ENCODE data around the gene ATG101.

ATG101 gene

GRCh38 chr12:52079576-52080402, 10.0 kb downstream of the ATG101 start, which contains the start of gene SMIM41:
SMIM41 (plus strand) TSS chr12:52079704; CDS start chr12:52079780, 76 bp downstream.
- no peak for DNase-seq (ENCODE audit: low read depth)

- DNase-seq (ENCODE audit: low read depth), result no peak
These were observed 10.8 kb downstream of the ATG101 start for GRCh38 chr12:52080403-52081251.

GRCh38 chr12:52081263-52081733, 11.5 kb downstream of the ATG101 start:
- DNase-seq (ENCODE audit: low read depth), result no peak

- no peak for DNase-seq (ENCODE audit: low read depth)
These were observed 12.4 kb downstream of the ATG101 start for GRCh38 chr12:52082026-52082668.

GRCh38 chr12:52082669-52082987, 12.8 kb downstream of the ATG101 start:
- DNase-seq (ENCODE audit: low read depth), result no peak

- peak; percentile 58 for DNase-seq (ENCODE audit: low read depth)
These were observed 13.3 kb downstream of the ATG101 start for GRCh38 chr12:52082988-52083637.

GRCh38 chr12:52083638-52083996, 13.8 kb downstream of the ATG101 start:
- DNase-seq (ENCODE audit: low read depth), result no peak

- DNase-seq (ENCODE audit: low read depth), result no peak
These were observed 14.9 kb downstream of the ATG101 start for GRCh38 chr12:52084491-52085231.

GRCh38 chr12:52085682-52086180, 16.0 kb downstream of the ATG101 start:
- no peak for DNase-seq (ENCODE audit: low read depth)

- DNase-seq (ENCODE audit: low read depth), result no peak
These were observed 16.6 kb downstream of the ATG101 start for GRCh38 chr12:52086366-52086765.

GRCh38 chr12:52086944-52087835, 17.4 kb downstream of the ATG101 start:
- DNase-seq (ENCODE audit: low read depth), result no peak

- no peak for DNase-seq (ENCODE audit: low read depth)
These were observed 18.4 kb downstream of the ATG101 start for GRCh38 chr12:52087961-52088820.

GRCh38 chr12:52089491-52089890, 19.7 kb downstream of the ATG101 start:
- DNase-seq (ENCODE audit: low read depth), result no peak

GRCh38 chr12:52090291-52090690, 20.5 kb downstream of the ATG101 start:
- DNase-seq (ENCODE audit: low read depth), result no peak

- DNase-seq (ENCODE audit: low read depth), result no peak
These were observed 21.3 kb downstream of the ATG101 start for GRCh38 chr12:52091061-52091460.

- no peak for DNase-seq (ENCODE audit: low read depth)
These were observed 22.1 kb downstream of the ATG101 start for GRCh38 chr12:52091869-52092268.

GRCh38 chr12:52093346-52093745, 23.6 kb downstream of the ATG101 start:
- DNase-seq (ENCODE audit: low read depth), result no peak

- DNase-seq (ENCODE audit: low read depth), result no peak
These were observed 26.7 kb downstream of the ATG101 start for GRCh38 chr12:52096332-52097044.
